HepG2 (cell line): Measurements from ENCODE around the gene CCSER2. TPM values are rescaled to one million over a fixed set of nuclear protein-coding genes. Genes with fewer than 3 reads are reported as not detected.

Experiments
- ATAC-seq: fragments of 200-7000 bp; cut with Tn5 transposase; 3 replicates; pipeline ENCODE4 v1.9.1; 2020; ENCODE audit warnings: mild to moderate bottlenecking, moderate library complexity
- BruUV-seq: library from RNA; stranded (reverse); fragments of 400-500 nt; replicated peaks from 2 replicates; lab custom pipeline; 2021; lab: Mats Ljungman, UMichigan
- CTCF ChIA-PET: fragments of 300-600 bp; formaldehyde crosslinking; extraction: SDS; loops from one replicate; lab custom pipeline; 2021; ENCODE audit warnings: low total read pairs, inconsistent platforms, low intra/inter-chr PET ratio; lab: Yijun Ruan, JAX
- POLR2A ChIA-PET: fragments of 350-600 bp; sonication (Branson Sonifier 250); formaldehyde crosslinking; loops from one replicate; lab custom pipeline; 2020; ENCODE audit warnings: antibody characterized with exemption, inconsistent platforms; lab: Yijun Ruan, JAX
- DNase-seq: peaks from one replicate; pipeline ENCODE4 v3.0.0-alpha.2; 2015; ENCODE audit warnings: low spot score
- FAIRE-seq: peaks from 3 replicates; lab custom pipeline; 2011; peaks lifted over from hg19 to GRCh38; lab: Jason Lieb, UNC
- H2AFZ ChIP-seq: one replicate; pipeline ENCODE4 v1.6.1; 2011; ENCODE audit warnings: low read length, inconsistent platforms
- H3K27ac ChIP-seq: fragments of 300-600 bp; 3 replicates; pipeline ENCODE4 v1.8.0; 2011; ENCODE audit warnings: mixed run types, mild to moderate bottlenecking, mixed read lengths, low read length, inconsistent platforms; ENCODE audit not compliant: insufficient read depth; ENCODE audit errors: extremely low read length
- H3K27me3 ChIP-seq, 2 experiments: fragments of 200-600 bp in 1 of 2; 2 replicates in 1 of 2; 3 replicates in 1 of 2; pipeline versions ENCODE4 v1.6.0 to v1.8.0; 2011; ENCODE audit warnings: low read length in 2 of 2, mild to moderate bottlenecking in 2 of 2, moderate library complexity in 2 of 2, inconsistent platforms in 1 of 2; ENCODE audit not compliant: insufficient read depth in 2 of 2, control insufficient read depth in 1 of 2
- H3K36me3 ChIP-seq, 2 experiments: fragments of 200-600 bp in 1 of 2; replicated peaks in 1 of 2; 2 replicates in 1 of 2; 3 replicates in 1 of 2; pipeline versions ENCODE4 v1.5.1 to v1.8.0; 2011; ENCODE audit warnings: low read length in 2 of 2, inconsistent platforms in 1 of 2; ENCODE audit not compliant: insufficient read depth in 2 of 2, control insufficient read depth in 1 of 2
- H3K4me1 ChIP-seq: 2 replicates; pipeline ENCODE4 v1.5.1; 2012; ENCODE audit warnings: low read length, inconsistent platforms; ENCODE audit not compliant: insufficient read depth
- H3K4me2 ChIP-seq: 2 replicates; pipeline ENCODE4 v1.6.0; 2011; ENCODE audit warnings: low read depth, low read length, inconsistent platforms
- H3K4me3 ChIP-seq, 3 experiments: fragments of 200-600 bp in 1 of 3; sonication (generic), shearing (Covaris generic) in 1 of 3; replicated peaks in 1 of 3; 2 replicates each; pipeline ENCODE4 v1.5.1; 2011 to 2016; ENCODE audit warnings: low read length in 3 of 3, inconsistent platforms in 2 of 3, low read depth in 2 of 3, mild to moderate bottlenecking in 2 of 3, control low read depth in 1 of 3, mixed read lengths in 1 of 3; ENCODE audit not compliant: insufficient read depth in 1 of 3
- H3K79me2 ChIP-seq: one replicate; pipeline ENCODE4 v1.6.1; 2011; ENCODE audit warnings: low read length, inconsistent platforms; ENCODE audit not compliant: insufficient read depth
- H3K9ac ChIP-seq: 2 replicates; pipeline ENCODE4 v1.6.0; 2011; ENCODE audit warnings: mild to moderate bottlenecking, low read depth, low read length, inconsistent platforms; ENCODE audit not compliant: insufficient read depth
- H3K9me3 ChIP-seq: 2 replicates; pipeline ENCODE4 v1.5.1; 2012; ENCODE audit warnings: mild to moderate bottlenecking, low read length
- H4K20me1 ChIP-seq: 2 replicates; pipeline ENCODE4 v1.6.0; 2011; ENCODE audit warnings: inconsistent platforms, mild to moderate bottlenecking, low read length, moderate library complexity; ENCODE audit not compliant: insufficient read depth
- BCL6 ChIP-seq: IDR thresholded peaks from 2 replicates; pipeline ENCODE4 v1.6.1; 2016; ENCODE audit warnings: missing genetic modification reagents, missing compliant biosample characterization
- THAP7 ChIP-seq: sonication (generic); formaldehyde crosslinking; IDR thresholded peaks from 2 replicates; pipeline ENCODE4 v1.8.1; 2023; ENCODE audit warnings: mild to moderate bottlenecking, missing genetic modification reagents
- ZNF333 ChIP-seq: sonication (generic); formaldehyde crosslinking; IDR thresholded peaks from 2 replicates; pipeline ENCODE4 v1.4.0; 2020; ENCODE audit warnings: mild to moderate bottlenecking, missing genetic modification reagents, borderline replicate concordance
- WGBS: methylation state at CpG from one replicate; pipeline ENCODE4 v1.1.6; 2017; ENCODE audit warnings: low lambda C conversion rate; 5-methylcytosine and 5-hydroxymethylcytosine counted together
- in situ Hi-C: cut with HindIII; loops from 2 replicates; pipeline ENCODE4 v1.10.0; 2017; ENCODE audit warnings: low pct_unique_long_range_greater_than_20kb; ENCODE audit not compliant: extremely low pct_ligation_motif_present
- intact Hi-C: fragments of 100-400 bp; cut with micrococcal nuclease; formaldehyde crosslinking; loops from one replicate; pipeline ENCODE4 v1.10.0; 2022; ENCODE audit not compliant: unreplicated experiment
- polyA plus RNA-seq, 8 experiments: library from polyadenylated mRNA; depleted of rRNA in 3 of 8; stranded (reverse) in 7 of 8; unstranded in 1 of 8; fragments of >200 nt; fragmentation: Illumina TruSeq in 4 of 8; extraction: Trizol in 4 of 8; gene quantifications; 2 replicates each; pipeline versions ENCODE4 v1.2.1 to v1.2.3, GENCODE V29; 2011 to 2016; ENCODE audit warnings: low read depth in 4 of 8, missing spikeins in 1 of 8, mixed read lengths in 1 of 8; ENCODE audit not compliant: insufficient read depth in 1 of 8
- total RNA-seq, 5 experiments: library from RNA; depleted of rRNA; stranded (reverse); fragments of >200 nt; fragmentation: Illumina TruSeq; extraction: Trizol; gene quantifications; 2 replicates each; pipeline ENCODE4 v1.2.3, GENCODE V29; 2016; ENCODE audit warnings: low read depth in 1 of 5
- TF ChIP-seq, protein P1 (sequence below): sonication (generic); formaldehyde crosslinking; conservative IDR thresholded peaks from 2 replicates; pipeline ENCODE4 v1.8.1; 2023; ENCODE audit warnings: missing genetic modification reagents

Gene CCSER2
- total and polyA plus RNA-seq, 2 of the 13 experiments (the other 11 are each of a cell fraction or from before 2014, with no cell fraction given): 13.3 to 17.2 TPM

DNA sequence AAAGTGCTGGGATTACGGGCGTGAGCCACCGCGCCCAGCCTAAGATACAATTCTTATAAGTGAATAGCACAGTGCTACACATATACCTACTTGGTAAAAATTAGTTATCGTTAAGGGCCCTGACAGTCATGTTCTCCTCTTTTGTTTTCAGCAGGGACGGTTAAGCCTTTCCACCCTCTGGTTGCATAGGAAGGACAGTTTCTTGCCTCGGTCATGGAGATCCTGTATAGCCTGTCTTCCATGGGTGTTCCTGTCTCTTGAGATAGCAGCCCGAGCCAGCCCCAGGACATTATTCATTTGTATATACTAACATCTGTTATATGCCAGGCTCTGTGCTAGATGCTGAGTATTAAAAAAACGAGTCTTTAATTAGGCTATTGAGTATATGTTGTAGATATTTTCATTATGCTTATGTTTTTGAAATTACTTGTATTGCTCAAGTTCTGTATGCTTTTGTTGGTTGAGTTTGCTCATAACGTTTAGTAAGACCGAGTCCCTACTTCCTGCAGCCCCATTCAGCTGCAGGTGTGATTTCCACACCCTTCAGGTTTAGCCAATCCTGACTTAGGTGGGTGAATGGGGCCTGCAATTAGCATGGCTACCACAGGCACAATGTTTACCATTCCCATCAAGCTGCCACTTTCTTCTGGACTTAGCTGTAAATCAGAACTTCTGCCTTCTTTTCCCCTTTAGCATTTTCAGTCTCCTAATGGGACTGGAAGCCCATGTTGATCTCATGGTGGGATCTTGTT lies 24.8 kb downstream of the CCSER2 start:
- Histone ChIP-seq H3K27me3 (no peaks in the 10 kb centered on the region), H3K4me2 (no peak overlapping the region), H3K4me3 (no peak overlapping the region), H3K36me3 (no peaks in the 10 kb centered on the region), H3K9me3 (no peaks in the 10 kb centered on the region), H3K27ac (no peak overlapping the region), H3K79me2 (peaks cover 35% of the 10 kb centered on the region), H4K20me1 (0 out of 2 replicates have a peak, but pooled peaks cover 6% of the 10 kb centered on the region)
- ChIA-PET POLR2A (no interaction called here), CTCF (no interaction called here)
- BruUV-seq: no TSS peak
- ATAC-seq: no peak
- WGBS: 94% methylated on average over 11 of the region's 11 CpGs
- intact Hi-C loops: no loop called here
- in situ Hi-C loops: no loop called here
- FAIRE-seq: no peak
- TF ChIP-seq THAP7 (CRISPR knock-in tag): no peak
- TF ChIP-seq, protein P1, sequence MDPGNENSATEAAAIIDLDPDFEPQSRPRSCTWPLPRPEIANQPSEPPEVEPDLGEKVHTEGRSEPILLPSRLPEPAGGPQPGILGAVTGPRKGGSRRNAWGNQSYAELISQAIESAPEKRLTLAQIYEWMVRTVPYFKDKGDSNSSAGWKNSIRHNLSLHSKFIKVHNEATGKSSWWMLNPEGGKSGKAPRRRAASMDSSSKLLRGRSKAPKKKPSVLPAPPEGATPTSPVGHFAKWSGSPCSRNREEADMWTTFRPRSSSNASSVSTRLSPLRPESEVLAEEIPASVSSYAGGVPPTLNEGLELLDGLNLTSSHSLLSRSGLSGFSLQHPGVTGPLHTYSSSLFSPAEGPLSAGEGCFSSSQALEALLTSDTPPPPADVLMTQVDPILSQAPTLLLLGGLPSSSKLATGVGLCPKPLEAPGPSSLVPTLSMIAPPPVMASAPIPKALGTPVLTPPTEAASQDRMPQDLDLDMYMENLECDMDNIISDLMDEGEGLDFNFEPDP (CRISPR knock-in tag): 0 out of 2 replicates have a peak, but pooled peaks have one; percentile 10
- TF ChIP-seq, all 625 proteins: peak for 1
- DNase-seq: no peak
- Histone ChIP-seq H2AFZ (no peak overlapping the region), H3K9ac (no peak overlapping the region), H3K4me1 (peaks cover 38% of the 10 kb centered on the region)

GRCh38 chr10:84354623-84355022 lies 26.2 kb downstream of the CCSER2 start:
- H3K9ac ChIP-seq: no peak overlapping the region
- CTCF ChIA-PET: no interaction called here
- H3K27ac ChIP-seq: no peak overlapping the region
- POLR2A ChIA-PET: no interaction called here
- in situ Hi-C loops (no loop called here), intact Hi-C loops (no loop called here)
- peaks cover 42% of the 10 kb centered on the region for H3K79me2 ChIP-seq
- H3K9me3 ChIP-seq: no peaks in the 10 kb centered on the region
- H3K27me3 ChIP-seq: no peaks in the 10 kb centered on the region
- TF ChIP-seq BCL6 (CRISPR knock-in tag) (peak; percentile 66), ZNF333 (CRISPR knock-in tag) (no peak)
- BruUV-seq: no TSS peak
- 0 out of 2 replicates have a peak, but pooled peaks cover 6% of the 10 kb centered on the region for H4K20me1 ChIP-seq
- ATAC-seq (peak; percentile 36; the same call in 1 of the 3 replicates), DNase-seq (no peak), FAIRE-seq (no peak)
- no peaks in the 10 kb centered on the region for H3K36me3 ChIP-seq
- 51% methylated on average over 4 of the region's 4 CpGs for WGBS
- no peak overlapping the region for H3K4me2 ChIP-seq
- H3K4me1 ChIP-seq: peaks cover 49% of the 10 kb centered on the region
- no peak overlapping the region for H2AFZ ChIP-seq
- H3K4me3 ChIP-seq: no peak overlapping the region
